Esophagus mucosa (tissue), 1 donor: ENCODE data around the gene POMP. TPM values are rescaled to one million over a fixed set of nuclear protein-coding genes. Genes with fewer than 3 reads are reported as not detected.
A peak's percentile ranks its signal among the peaks of the same experiment; 100 is the strongest.
"Not testable (repeated sequence)": the region's sequence is repeated elsewhere in the genome, so short reads cannot be mapped to it uniquely, and the experiment has no call there.

Source experiments
- ATAC-seq: fragments of 200-7000 bp; cut with Tn5 transposase; one replicate; pipeline ENCODE4 v1.9.1; 2020
- total RNA-seq: library from RNA; stranded (reverse); gene quantifications from one replicate; pipeline ENCODE4 v1.2.4, GENCODE V29; 2023
- donor health status: DM: yes; HTN: yes; CAD: no.

Gene POMP
- total RNA-seq, 1 donor from 2014 or later: 55.2 TPM

DNA sequence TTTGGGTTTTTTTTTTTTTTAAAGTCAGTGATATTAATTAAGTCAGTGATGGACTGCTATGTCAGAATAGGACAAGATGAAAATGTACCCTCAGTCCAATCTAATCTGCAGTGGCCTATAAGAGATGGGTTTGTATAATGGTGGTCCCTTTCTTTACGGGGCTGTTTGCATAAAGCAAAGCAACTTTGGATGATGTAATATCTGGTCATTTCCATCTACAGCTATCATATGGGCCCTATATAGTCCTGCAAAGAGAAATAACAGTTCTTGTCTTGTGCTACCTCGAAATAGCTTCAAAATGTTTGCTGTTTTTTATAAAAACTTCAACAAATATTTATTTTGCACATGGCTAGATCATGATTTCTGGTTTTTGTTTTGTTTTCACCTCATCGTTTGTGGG is 20.2 kb upstream of the POMP start:
- no peak for ATAC-seq

DNA sequence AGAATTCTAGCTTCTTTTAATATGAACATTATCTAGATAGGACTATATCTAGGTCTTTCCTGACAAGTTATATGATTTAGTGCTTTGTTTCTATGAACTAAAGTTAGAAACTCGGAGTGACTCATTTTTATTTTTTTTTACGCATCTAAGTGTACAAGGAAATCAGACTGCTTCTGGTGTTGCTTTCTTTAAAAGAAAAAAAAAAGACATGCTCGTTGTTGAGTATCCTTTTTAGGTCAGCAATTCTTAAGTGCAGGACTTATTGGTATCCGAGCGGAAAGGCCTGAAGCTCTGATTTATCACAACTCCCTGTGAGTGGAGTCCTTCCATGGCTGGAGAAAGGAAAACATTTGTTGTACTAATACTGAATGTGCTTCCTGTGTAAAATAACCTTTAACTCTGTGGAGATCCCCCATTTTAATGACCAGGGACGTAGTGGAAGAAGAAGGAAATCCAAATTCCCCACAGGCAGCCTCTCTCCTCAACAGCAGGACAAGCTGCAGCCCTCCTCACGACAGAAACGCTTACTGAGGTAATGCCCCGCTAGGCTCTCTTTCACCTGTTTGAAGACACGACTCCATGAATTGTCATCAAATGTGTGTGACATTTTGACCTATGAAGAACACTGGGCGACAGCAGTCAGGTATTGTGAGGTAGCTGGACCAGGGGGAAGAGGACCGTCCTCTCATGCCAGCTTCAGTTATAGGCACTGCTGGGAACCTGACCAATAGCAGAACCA is 17.9 kb upstream of the POMP start:
- no peak for ATAC-seq

DNA sequence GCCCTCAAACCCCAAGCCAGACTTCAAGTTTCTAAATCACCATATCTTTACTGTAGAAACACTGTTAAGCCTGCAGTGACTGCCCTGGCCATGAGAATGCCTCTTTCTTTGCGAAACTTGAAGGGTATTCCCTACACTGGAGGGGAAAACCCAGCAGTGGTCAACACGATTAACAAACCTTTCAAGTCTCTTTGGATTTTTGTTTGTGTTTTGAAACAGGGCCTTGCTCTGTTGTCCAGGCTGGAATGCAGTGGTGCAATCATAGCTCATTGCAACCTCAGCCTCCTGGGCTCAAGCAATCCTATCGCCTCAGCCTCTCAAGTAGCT is 17.4 kb upstream of the POMP start:
- no peak for ATAC-seq

- ATAC-seq: no peak
These were observed 8.6 kb upstream of the POMP start for GRCh38 chr13:28650284-28650683.

DNA sequence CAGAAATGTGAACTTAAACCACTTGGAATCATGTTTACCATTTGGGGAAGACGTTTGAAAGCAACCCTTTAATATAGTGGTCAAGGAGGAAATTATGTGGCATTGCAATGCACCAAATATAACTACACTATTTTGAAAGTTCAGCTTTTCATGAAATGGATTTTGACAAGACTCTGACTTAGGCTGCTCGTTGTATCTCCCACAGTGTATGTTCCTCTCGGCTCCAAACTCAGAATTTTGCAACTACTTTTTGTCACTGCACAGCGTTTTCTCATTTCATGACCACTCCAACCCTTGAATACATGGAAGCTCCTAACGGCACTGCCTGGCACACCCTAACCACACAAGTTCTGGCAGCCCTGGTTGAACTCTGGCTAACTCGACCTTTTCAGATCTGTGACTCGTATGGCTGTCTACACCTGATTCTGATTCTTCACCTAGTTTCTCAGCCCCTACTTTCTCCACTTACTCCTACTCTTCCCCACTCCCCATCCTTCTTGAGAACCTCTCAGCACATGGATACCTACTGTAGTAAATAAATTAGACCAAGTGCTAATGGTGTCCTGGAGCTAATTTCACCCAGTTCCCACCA is 7.0 kb upstream of the POMP start:
- ATAC-seq: no peak

DNA sequence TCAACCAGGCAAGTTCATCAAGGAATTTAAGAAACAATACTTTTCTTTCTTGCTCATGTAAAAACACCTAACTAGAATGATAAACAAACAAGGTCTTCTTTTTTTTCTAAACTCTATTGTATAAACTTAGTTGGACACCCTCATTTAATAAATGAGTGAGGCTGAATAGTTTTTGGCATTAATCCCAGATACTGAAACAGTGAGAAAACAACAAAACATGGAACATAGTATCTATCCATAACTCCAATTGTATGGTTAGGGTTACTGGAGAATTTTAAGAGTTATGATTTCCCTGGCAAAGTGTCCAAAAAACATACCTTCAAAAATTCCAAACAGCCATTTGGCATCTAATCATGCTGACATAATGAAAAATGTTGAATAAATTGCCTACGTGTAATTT is 5.8 kb upstream of the POMP start:
- ATAC-seq: no peak

DNA sequence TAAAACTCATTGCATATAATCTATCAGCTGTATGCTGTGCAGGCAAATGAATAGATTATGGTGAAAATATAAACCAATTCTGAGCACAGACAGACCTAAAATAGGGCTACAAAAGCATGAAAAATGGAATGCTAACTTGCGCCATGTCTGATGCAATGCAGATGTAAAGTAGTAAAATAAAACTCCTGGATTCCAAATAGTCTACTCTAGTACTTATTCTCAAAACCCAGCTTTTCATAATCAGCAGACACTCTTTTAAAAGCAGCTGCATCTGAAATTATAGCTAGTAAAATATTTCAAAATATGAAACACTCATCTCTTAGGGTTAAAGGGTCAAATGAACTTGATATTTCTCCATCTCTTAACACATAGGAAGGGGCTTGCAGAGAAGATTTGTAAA is 4.7 kb upstream of the POMP start:
- ATAC-seq: no peak

GRCh38 chr13:28655561-28655960 is 3.4 kb upstream of the POMP start:
- ATAC-seq: no peak

- ATAC-seq: no peak
These were observed 969 bp upstream of the POMP start for GRCh38 chr13:28657784-28658538.

DNA sequence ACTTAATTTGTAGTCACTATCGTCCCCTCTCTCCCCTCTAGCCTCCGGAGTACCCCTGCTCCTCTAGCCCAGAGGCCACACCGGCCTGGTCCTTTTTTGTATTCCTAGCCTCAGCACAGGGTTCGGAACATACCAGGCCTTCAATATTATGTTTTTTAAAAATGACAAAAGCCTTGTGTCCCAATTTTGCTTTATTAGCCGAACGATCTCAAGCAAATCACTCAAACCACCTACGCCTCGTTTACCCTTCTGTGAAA is 463 bp upstream of the POMP start:
- ATAC-seq: no peak

- ATAC-seq: peak; percentile 23
These were observed 666 bp downstream of the POMP start for GRCh38 chr13:28659621-28659970.

- ATAC-seq: no peak
These were observed 8.1 kb downstream of the POMP start for GRCh38 chr13:28666897-28667488.

DNA sequence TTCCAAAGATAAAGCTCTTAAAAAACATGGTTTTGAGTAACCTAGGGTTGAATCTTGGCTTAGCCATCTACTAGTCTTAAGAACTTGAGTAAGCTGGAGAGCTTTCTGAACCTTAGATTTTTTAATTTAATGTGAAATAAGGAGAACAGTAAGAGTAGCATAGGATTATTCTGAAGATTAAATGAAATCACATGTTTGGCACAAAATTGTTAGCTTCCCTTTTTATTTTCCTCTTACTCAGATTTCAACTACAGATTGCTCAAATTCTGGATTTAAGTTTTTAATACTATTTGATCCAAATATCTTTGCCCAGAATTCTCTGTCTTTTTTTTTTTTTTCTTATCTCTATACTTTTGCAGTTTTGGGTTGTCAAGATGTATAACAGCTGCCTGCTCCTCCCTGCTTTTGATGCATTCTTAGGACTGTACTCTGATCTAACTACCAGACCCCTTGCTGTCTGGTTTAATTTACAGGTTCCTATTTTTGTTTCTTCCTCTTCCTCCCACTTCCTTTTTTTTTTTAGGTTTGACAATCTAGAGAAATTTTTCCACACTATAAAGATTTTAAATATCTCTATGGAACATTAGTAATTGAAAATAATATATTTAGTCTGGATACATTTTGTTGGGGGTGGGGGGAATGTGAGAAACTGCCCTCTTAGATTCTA is 12.3 kb downstream of the POMP start:
- no peak for ATAC-seq

GRCh38 chr13:28678809-28679208 is 19.9 kb downstream of the POMP start:
- ATAC-seq: no peak

GRCh38 chr13:28679628-28680027 is 20.7 kb downstream of the POMP start:
- no peak for ATAC-seq

GRCh38 chr13:28680541-28680940 is 21.6 kb downstream of the POMP start:
- ATAC-seq: no peak

DNA sequence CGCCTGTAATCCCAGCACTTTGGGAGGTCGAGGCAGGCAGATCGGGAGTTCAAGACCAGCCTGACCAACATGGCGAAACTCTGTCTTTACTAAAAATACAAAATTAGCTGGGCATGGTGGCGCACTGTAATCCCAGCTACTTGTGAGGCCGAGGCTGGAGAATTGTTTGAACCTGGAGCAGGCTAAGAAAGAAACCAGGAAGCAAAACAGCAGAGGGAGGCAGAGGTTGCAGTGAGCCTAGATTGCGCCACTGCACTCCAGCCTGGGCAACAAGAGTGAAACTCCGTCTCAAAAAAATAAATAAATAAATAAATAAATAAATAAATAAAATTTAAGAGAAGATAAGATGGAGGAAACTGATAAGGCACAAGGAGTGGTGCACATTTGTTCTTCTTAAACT is 24.2 kb downstream of the POMP start:
- not testable (repeated sequence) for ATAC-seq

- peak; percentile 17 for ATAC-seq
These were observed 25.3 kb downstream of the POMP start for GRCh38 chr13:28684257-28684656.

DNA sequence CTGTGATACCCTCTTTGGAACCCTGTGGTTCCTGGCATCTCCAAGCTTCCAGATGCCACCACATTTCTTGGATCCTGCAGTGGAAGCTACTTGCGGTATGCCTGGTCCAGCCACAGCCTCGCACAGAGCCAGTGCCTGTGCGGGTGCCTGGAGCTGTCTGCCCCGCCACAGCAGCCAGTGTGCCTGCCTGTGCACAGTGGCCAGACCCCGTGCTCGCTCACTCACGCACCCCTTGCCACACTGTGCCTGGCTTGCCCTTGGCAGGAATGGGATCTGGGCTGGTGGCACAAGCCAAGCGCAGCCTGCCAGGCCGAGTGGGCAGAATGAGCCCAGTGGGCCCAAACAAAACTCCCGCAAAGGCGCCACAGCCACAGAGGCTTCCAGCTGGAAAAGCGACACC is 26.2 kb downstream of the POMP start:
- no peak for ATAC-seq

DNA sequence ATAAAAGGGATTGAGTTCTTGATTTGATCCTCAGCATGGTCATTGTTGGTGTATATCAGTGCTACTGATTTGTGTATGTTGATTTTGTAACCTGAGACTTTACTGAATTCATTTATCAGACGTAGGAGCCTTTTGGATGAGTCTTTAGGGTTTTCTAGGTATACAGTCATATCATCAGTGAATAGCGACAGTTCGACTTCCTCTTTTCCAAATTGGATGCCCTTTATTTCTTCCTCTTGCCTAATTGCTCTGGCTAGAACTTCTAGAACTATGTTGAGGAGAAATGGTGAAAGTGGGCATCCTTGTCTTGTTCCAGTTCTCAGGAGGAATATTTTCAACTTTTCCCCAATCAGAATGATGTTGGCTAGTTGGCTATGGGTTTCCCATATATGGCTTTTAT is 27.0 kb downstream of the POMP start:
- ATAC-seq: no peak

DNA sequence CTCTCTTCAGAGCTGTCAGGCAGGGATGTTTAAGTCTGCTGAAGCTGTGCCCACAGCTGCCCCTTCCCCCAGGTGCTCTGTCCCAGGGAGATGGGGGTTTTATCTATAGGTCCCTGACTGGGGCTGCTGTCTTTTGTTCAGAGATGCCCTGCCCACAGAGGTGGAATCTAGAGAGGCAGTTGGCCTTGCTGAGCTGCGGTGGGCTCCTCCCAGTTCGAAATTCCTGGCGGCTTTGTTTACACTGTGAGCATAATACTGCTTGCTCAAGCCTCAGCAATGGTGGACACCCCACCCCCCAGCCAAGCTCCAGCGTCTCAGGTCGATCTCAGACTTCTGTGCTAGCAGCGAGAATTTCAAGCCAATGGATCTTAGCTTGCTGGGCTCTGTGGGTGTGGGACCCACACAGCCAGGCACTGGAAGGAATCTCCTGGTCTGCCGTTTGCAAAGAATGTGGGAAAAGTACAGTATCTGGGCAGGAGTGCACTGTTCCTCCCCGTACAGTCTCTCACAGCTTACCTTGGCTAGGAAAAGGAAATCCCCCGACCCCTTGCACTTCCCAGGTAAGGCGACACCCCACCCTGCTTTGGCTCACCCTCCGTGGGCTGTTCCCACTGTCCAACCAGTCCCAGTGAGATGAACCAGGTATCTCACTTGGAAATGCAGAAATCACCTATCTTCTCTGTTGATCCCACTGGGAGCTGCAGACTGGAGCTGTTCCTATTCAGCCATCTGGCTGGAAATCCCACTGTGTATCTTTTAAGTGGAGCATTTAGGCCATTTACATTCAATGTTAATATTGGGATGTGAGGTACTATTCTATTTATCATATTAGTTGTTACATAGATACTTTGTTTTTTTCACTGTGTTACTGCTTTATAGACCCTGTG is 34.9 kb downstream of the POMP start:
- not testable (repeated sequence) for ATAC-seq

- no peak for ATAC-seq
These were observed 38.5 kb downstream of the POMP start for GRCh38 chr13:28697441-28697840.

DNA sequence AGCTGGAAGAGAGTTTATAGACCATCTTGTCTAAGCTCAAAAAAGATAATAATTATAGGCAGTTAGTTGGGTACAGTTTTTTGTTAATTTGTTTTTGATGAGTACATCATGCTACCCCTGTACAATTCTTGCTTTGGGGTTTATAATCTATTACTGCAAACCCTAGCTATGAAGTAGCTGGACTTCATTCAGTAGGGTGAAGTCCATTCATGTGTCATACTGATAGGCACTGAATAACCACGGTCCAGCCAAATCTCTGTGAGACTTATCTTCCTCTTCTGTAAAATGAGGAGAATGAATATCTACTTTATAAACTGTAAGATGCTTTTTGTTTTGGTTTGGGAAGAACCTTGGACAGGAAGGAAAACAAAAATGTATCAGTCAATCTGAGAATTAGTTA is 40.3 kb downstream of the POMP start:
- no peak for ATAC-seq
